Hepatocyte (in vitro differentiated cells): ENCODE data around the gene YTHDC2. TPM values are rescaled to one million over a fixed set of nuclear protein-coding genes. Genes with fewer than 3 reads are reported as not detected.

Experiments used
- DNase-seq: peaks from one replicate; pipeline ENCODE4 v3.0.0-alpha.2; 2016; ENCODE audit warnings: low spot score
- H2AFZ ChIP-seq: fragments of 200-600 bp; sonication (generic); 2 replicates; pipeline ENCODE4 v1.6.0; 2016; ENCODE audit warnings: antibody characterized with exemption, mild to moderate bottlenecking
- H3K27ac ChIP-seq: fragments of 200-600 bp; sonication (generic); 2 replicates; pipeline ENCODE4 v1.5.1; 2016; ENCODE audit warnings: mild to moderate bottlenecking
- H3K27me3 ChIP-seq: fragments of 200-600 bp; sonication (generic); 2 replicates; pipeline ENCODE4 v1.6.1; 2016
- H3K36me3 ChIP-seq: fragments of 200-600 bp; sonication (generic); replicated peaks from 2 replicates; pipeline ENCODE4 v1.5.1; 2016; ENCODE audit warnings: low read depth; ENCODE audit not compliant: insufficient read depth
- H3K4me1 ChIP-seq: fragments of 200-600 bp; sonication (generic); 2 replicates; pipeline ENCODE4 v1.5.1; 2016; ENCODE audit warnings: mild to moderate bottlenecking, moderate library complexity; ENCODE audit not compliant: insufficient read depth
- H3K4me2 ChIP-seq: fragments of 200-600 bp; sonication (generic); 2 replicates; pipeline ENCODE4 v1.6.0; 2016
- H3K4me3 ChIP-seq: fragments of 200-600 bp; sonication (generic); 2 replicates; pipeline ENCODE4 v1.5.1; 2016; ENCODE audit warnings: mild to moderate bottlenecking
- H3K79me2 ChIP-seq: fragments of 200-600 bp; sonication (generic); 2 replicates; pipeline ENCODE4 v1.6.0; 2017; ENCODE audit warnings: mild to moderate bottlenecking
- H3K9me2 ChIP-seq: fragments of 200-600 bp; sonication (generic); replicated peaks from 2 replicates; pipeline ENCODE4 v1.6.0; 2017; ENCODE audit warnings: mild to moderate bottlenecking; ENCODE audit not compliant: insufficient read depth
- H3K9me3 ChIP-seq: fragments of 200-600 bp; sonication (generic); 2 replicates; pipeline ENCODE4 v1.5.1; 2016; ENCODE audit warnings: low read depth, mild to moderate bottlenecking
- H4K20me1 ChIP-seq: fragments of 200-600 bp; sonication (generic); 2 replicates; pipeline ENCODE4 v1.6.0; 2016; ENCODE audit warnings: mild to moderate bottlenecking; ENCODE audit not compliant: insufficient read depth, poor library complexity, severe bottlenecking
- EZH2 ChIP-seq: fragments of 200-600 bp; sonication (generic); IDR thresholded peaks from 2 replicates; pipeline ENCODE4 v1.6.1; 2016; ENCODE audit warnings: antibody characterized with exemption, mild to moderate bottlenecking, borderline replicate concordance
- EZH2phosphoT487 ChIP-seq: fragments of 200-600 bp; sonication (generic); IDR thresholded peaks from one replicate; pipeline ENCODE4 v1.6.1; 2018; ENCODE audit warnings: antibody characterized with exemption, mild to moderate bottlenecking, low read depth, moderate library complexity; ENCODE audit not compliant: unreplicated experiment, severe bottlenecking
- WGBS: methylation state at CpG from one replicate; pipeline ENCODE4 v1.1.6; 2016; ENCODE audit warnings: low lambda C conversion rate; ENCODE audit errors: missing lambda C conversion rate; 5-methylcytosine and 5-hydroxymethylcytosine counted together
- polyA plus RNA-seq: library from polyadenylated mRNA; unstranded; fragments of >200 nt; fragmentation: Nextera tagmentation; extraction: Ambion mirVana; gene quantifications from 2 replicates; pipeline ENCODE4 v1.2.1, GENCODE V29; 2016
- total RNA-seq: library from RNA; depleted of rRNA; stranded (reverse); fragments of >200 nt; gene quantifications from 2 replicates; pipeline ENCODE4 v1.2.3, GENCODE V29; 2014
- TF ChIP-seq, protein P1 (sequence below): fragments of 200-600 bp; sonication (generic); IDR thresholded peaks from 2 replicates; pipeline ENCODE4 v1.5.1; 2016; ENCODE audit warnings: antibody characterized with exemption, mild to moderate bottlenecking; ENCODE audit not compliant: poor library complexity

YTHDC2 gene
- total and polyA plus RNA-seq, 2 experiments from 2014 or later, result 9.1 to 26.3 TPM

DNA sequence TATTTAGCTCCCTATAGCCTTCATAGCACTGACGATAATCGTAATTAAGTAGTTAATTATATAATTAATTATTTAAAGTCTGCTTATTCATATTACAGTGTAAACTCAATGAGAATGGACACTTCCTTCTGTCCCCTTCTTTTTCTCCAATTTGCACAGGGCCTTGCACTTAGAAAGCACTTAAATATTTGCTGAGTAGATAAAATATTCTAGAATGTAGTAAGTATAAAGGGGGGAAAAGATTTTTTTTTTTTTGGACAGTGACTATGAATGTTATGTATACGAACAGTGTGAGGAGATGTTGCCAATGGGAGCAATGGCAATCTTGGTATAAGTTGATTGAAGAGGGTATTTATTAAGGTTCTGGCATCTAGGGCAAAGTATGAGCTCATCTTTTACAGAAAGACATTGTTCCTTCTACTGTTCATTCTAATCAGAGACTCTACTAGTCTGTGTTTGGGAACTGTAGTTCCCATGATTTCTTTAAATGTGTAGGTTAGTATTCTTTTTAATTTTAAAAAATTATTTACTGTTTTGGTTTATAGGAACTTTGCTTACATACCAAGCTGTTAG lies 49.4 kb downstream of the YTHDC2 start:
- no peak overlapping the region for H3K4me3 ChIP-seq
- DNase-seq, result no peak
- H4K20me1 ChIP-seq, result no peaks in the 10 kb centered on the region
- no peaks in the 10 kb centered on the region for H3K36me3 ChIP-seq
- no peaks in the 10 kb centered on the region for H3K4me1 ChIP-seq
- H3K27ac ChIP-seq, result no peak overlapping the region
- H3K79me2 ChIP-seq, result no peaks in the 10 kb centered on the region
- no peak overlapping the region for H2AFZ ChIP-seq
- no peaks in the 10 kb centered on the region for H3K27me3 ChIP-seq
- no peak overlapping the region for H3K4me2 ChIP-seq
- WGBS, result 97% methylated on average over 3 of the region's 3 CpGs
- H3K9me2 ChIP-seq, result no peaks in the 10 kb centered on the region
- H3K9me3 ChIP-seq, result no peaks in the 10 kb centered on the region
- TF ChIP-seq EZH2phosphoT487, result no peak

- H3K4me2 ChIP-seq, result no peak overlapping the region
- H3K9me2 ChIP-seq, result no peaks in the 10 kb centered on the region
- H3K4me1 ChIP-seq, result no peaks in the 10 kb centered on the region
- no peaks in the 10 kb centered on the region for H3K9me3 ChIP-seq
- no peak overlapping the region for H3K4me3 ChIP-seq
- no peak overlapping the region for H2AFZ ChIP-seq
- 95% methylated on average over 5 of the region's 5 CpGs for WGBS
- no peaks in the 10 kb centered on the region for H4K20me1 ChIP-seq
- no peak for DNase-seq
- H3K27ac ChIP-seq, result no peak overlapping the region
- H3K36me3 ChIP-seq, result no peaks in the 10 kb centered on the region
- no peaks in the 10 kb centered on the region for H3K27me3 ChIP-seq
- no peaks in the 10 kb centered on the region for H3K79me2 ChIP-seq
- TF ChIP-seq EZH2phosphoT487 (no peak), EZH2 (no peak)
- TF ChIP-seq, protein P1, sequence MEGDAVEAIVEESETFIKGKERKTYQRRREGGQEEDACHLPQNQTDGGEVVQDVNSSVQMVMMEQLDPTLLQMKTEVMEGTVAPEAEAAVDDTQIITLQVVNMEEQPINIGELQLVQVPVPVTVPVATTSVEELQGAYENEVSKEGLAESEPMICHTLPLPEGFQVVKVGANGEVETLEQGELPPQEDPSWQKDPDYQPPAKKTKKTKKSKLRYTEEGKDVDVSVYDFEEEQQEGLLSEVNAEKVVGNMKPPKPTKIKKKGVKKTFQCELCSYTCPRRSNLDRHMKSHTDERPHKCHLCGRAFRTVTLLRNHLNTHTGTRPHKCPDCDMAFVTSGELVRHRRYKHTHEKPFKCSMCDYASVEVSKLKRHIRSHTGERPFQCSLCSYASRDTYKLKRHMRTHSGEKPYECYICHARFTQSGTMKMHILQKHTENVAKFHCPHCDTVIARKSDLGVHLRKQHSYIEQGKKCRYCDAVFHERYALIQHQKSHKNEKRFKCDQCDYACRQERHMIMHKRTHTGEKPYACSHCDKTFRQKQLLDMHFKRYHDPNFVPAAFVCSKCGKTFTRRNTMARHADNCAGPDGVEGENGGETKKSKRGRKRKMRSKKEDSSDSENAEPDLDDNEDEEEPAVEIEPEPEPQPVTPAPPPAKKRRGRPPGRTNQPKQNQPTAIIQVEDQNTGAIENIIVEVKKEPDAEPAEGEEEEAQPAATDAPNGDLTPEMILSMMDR, result no peak
Measured at GRCh38 chr5:113569396-113569795, 55.9 kb downstream of the YTHDC2 start.

GRCh38 chr5:113572716-113573115 lies 59.2 kb downstream of the YTHDC2 start:
- WGBS, result 97% methylated on average over 2 of the region's 2 CpGs
- Histone ChIP-seq H3K9me3 (no peaks in the 10 kb centered on the region), H3K4me3 (no peak overlapping the region), H4K20me1 (no peaks in the 10 kb centered on the region), H3K79me2 (no peaks in the 10 kb centered on the region), H3K9me2 (no peaks in the 10 kb centered on the region), H3K27ac (no peak overlapping the region), H3K27me3 (no peaks in the 10 kb centered on the region), H3K4me1 (no peaks in the 10 kb centered on the region), H3K36me3 (no peaks in the 10 kb centered on the region), H2AFZ (no peak overlapping the region), H3K4me2 (no peak overlapping the region)
- DNase-seq, result no peak
- TF ChIP-seq EZH2phosphoT487, result no peak
- TF ChIP-seq, protein P1, result no peak
- no peak for TF ChIP-seq EZH2

DNA sequence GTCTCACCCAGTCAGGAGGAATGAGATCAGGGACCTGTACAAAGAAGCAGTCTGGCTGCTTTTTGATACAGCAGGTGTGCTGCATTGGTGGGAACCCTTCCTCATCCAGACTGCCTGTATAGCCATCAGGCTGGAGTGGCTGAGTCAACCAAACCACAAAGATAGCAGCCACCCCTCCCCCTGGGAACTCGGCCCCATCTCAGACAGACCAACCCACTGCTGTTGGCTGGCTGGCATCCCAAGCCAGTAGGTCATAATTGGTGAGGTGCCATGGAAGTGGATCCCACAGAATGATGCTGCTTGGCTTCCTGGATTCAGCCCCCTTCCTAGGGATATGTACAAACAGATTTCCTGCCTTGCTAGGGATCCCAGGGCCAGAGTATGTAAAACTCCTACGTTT lies 60.9 kb downstream of the YTHDC2 start:
- H3K4me2 ChIP-seq, result no peak overlapping the region
- H3K9me3 ChIP-seq, result no peaks in the 10 kb centered on the region
- H3K79me2 ChIP-seq, result peaks cover 3% of the 10 kb centered on the region
- H3K27ac ChIP-seq, result no peak overlapping the region
- no peak overlapping the region for H3K4me3 ChIP-seq
- no peak for DNase-seq
- TF ChIP-seq, protein P1, result no peak
- no peak for TF ChIP-seq EZH2phosphoT487
- TF ChIP-seq EZH2, result no peak
- no peaks in the 10 kb centered on the region for H3K36me3 ChIP-seq
- H2AFZ ChIP-seq, result no peak overlapping the region
- no peaks in the 10 kb centered on the region for H3K4me1 ChIP-seq
- 90% methylated on average over 2 of the region's 2 CpGs for WGBS
- H3K9me2 ChIP-seq, result no peaks in the 10 kb centered on the region
- no peaks in the 10 kb centered on the region for H3K27me3 ChIP-seq
- H4K20me1 ChIP-seq, result no peaks in the 10 kb centered on the region
